ENCODE data around the gene VAMP8.

DNA sequence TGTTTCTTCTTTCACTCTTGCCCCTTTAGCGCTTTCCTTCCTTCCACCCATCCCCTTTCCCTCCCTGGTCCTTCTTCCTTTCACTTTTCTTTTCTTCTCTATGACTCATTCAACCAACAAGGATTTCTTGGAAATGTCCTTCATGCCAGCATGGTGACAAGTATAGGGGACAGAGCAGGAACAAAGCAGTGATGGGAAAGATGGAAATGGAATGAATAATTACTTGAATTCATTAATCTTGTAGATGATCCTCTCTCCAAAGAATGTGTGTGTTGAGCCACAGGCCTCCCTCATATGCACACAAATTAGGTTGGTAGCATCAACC lies 8.4 kb downstream of the VAMP8 start:
- TF ChIP-seq, protein P1, sequence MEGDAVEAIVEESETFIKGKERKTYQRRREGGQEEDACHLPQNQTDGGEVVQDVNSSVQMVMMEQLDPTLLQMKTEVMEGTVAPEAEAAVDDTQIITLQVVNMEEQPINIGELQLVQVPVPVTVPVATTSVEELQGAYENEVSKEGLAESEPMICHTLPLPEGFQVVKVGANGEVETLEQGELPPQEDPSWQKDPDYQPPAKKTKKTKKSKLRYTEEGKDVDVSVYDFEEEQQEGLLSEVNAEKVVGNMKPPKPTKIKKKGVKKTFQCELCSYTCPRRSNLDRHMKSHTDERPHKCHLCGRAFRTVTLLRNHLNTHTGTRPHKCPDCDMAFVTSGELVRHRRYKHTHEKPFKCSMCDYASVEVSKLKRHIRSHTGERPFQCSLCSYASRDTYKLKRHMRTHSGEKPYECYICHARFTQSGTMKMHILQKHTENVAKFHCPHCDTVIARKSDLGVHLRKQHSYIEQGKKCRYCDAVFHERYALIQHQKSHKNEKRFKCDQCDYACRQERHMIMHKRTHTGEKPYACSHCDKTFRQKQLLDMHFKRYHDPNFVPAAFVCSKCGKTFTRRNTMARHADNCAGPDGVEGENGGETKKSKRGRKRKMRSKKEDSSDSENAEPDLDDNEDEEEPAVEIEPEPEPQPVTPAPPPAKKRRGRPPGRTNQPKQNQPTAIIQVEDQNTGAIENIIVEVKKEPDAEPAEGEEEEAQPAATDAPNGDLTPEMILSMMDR (IDR thresholded peaks at IDR 0.05; ENCODE audit: borderline replicate concordance, extremely low read depth, low read length, poor library complexity, severe bottlenecking), result no peak
- no peak for TF ChIP-seq EZH2 (IDR thresholded peaks at IDR 0.05; ENCODE audit: borderline replicate concordance, low read depth, low read length, severe bottlenecking)
